SK-N-MC (cell line): ENCODE data around the gene CHST9.

Experiments
- DNase-seq: peaks from one replicate; pipeline ENCODE4 v3.0.0-alpha.2; 2011; ENCODE audit warnings: low read depth, low spot score
- H3K27ac ChIP-seq: fragments of 200-600 bp; sonication (generic); 2 replicates; pipeline ENCODE4 v1.5.1; 2016; ENCODE audit warnings: mixed run types
- H3K36me3 ChIP-seq: fragments of 200-600 bp; sonication (generic); 2 replicates; pipeline ENCODE4 v1.6.1; 2017; ENCODE audit warnings: antibody characterized with exemption, low read length, mixed read lengths; ENCODE audit not compliant: insufficient read depth
- H3K4me3 ChIP-seq: fragments of 200-600 bp; sonication (generic); 2 replicates; pipeline ENCODE4 v1.5.1; 2016
- H3K9ac ChIP-seq: fragments of 200-600 bp; sonication (generic); 2 replicates; pipeline ENCODE4 v1.8.0; 2017; ENCODE audit warnings: mixed run types, mixed read lengths; ENCODE audit not compliant: insufficient read length
- H3K9me3 ChIP-seq: fragments of 200-600 bp; sonication (generic); 2 replicates; pipeline ENCODE4 v1.6.1; 2017; ENCODE audit warnings: low read depth, mild to moderate bottlenecking, antibody characterized with exemption, low read length, moderate library complexity, mixed read lengths
- EZH2 ChIP-seq: fragments of 200-600 bp; sonication (generic); IDR thresholded peaks from one replicate; pipeline ENCODE4 v1.6.1; 2017; ENCODE audit warnings: antibody characterized with exemption
- FOXP2 ChIP-seq: optimal IDR thresholded peaks from 2 replicates; pipeline ENCODE3; 2011; ENCODE audit warnings: mild to moderate bottlenecking, moderate library complexity; ENCODE audit not compliant: insufficient read depth; ENCODE audit errors: extremely low read length, control extremely low read depth
- POLR2AphosphoS5 ChIP-seq: IDR thresholded peaks from 2 replicates; pipeline ENCODE4 v1.6.1; 2012; ENCODE audit warnings: mild to moderate bottlenecking, low read depth, low read length, borderline replicate concordance

Gene CHST9

DNA sequence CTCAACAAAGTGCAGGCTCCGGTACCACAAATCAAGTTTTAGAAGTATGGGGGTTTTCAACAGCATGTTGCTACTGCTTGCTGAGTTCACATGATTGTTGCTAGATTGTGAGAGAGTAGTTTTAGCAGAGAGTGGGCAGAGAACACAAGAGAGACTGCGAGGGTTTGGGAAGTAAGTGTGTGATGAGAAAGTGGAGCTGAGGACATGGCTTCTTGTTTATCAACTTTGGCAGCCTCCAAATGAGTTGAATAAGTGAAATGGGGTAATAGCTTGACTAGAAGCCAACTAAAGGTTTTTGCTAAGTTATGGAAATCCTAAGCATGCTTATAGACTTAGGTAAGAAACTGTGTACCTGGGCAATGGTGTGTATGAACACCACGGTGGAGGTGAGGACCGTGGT lies 135.1 kb downstream of the CHST9 start:
- TF ChIP-seq EZH2, result no peak
- TF ChIP-seq POLR2AphosphoS5, result no peak
- no peak for TF ChIP-seq FOXP2
- Histone ChIP-seq H3K27ac (no peak overlapping the region), H3K36me3 (no peaks in the 10 kb centered on the region), H3K9ac (no peak overlapping the region), H3K9me3 (no peaks in the 10 kb centered on the region), H3K4me3 (no peak overlapping the region)
- no peak for DNase-seq

DNA sequence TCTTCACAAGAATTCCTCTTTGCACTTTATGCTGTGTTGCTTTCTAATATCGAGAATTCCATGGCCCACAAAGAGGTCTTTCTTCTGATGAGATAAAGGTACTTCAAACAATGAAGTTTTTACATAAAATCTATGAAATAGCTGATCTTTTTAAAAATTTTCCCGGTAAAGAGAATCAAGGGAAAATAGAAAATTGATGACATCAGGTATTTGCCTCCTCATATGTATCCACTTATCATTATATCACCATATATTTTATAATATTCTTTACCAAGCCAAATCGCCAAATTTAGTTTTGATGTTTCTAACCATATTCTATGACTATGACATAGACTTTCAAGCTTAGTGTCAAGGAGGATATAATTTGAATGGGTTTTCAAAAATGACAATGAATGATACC lies 139.8 kb downstream of the CHST9 start:
- no peak overlapping the region for H3K27ac ChIP-seq
- H3K36me3 ChIP-seq, result no peaks in the 10 kb centered on the region
- no peak for TF ChIP-seq POLR2AphosphoS5
- TF ChIP-seq FOXP2, result no peak
- H3K9me3 ChIP-seq, result no peaks in the 10 kb centered on the region
- H3K9ac ChIP-seq, result no peak overlapping the region
- no peak overlapping the region for H3K4me3 ChIP-seq
- no peak for DNase-seq

DNA sequence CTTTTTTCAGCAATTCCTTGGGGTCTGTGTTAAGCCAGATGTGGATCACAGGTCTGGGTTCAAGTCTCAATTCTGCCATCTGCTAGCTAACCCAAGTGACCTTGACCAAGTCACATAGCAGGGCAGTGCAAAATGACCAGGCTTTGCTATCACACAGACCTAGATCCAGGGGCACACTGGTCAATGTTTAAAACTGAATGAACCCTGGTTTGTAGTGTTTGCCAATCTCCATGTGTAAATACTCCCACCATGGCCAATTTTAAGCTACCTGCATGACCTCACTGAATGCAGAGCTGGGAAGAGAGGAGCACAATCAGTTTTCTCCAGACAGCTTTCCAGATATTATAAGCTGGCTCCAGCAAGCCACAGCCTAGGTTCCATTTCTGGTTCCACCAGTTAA lies 142.9 kb downstream of the CHST9 start:
- no peak for TF ChIP-seq FOXP2
- no peak for TF ChIP-seq POLR2AphosphoS5
- TF ChIP-seq EZH2, result no peak
- Histone ChIP-seq H3K9me3 (no peaks in the 10 kb centered on the region), H3K27ac (no peak overlapping the region), H3K36me3 (no peaks in the 10 kb centered on the region), H3K4me3 (no peak overlapping the region), H3K9ac (no peak overlapping the region)
- no peak for DNase-seq

DNA sequence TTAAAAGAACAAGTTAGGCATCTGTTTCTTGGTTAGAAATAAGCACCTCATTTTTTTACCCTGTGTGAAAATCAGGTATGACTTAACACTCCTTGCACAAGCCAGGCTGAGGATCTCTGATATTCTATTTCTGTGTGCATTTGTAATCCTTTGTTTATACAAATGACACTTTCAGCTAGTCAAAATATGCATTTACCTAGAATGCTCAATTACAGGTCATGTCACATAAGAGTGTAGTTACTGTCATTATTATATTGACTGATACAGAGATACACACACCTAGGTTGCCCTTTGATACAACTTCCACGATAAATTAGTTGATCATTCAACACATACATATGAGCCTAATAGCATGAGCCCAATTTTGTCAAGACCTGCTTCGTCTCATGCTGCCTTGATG lies 144.3 kb downstream of the CHST9 start:
- no peak overlapping the region for H3K4me3 ChIP-seq
- H3K27ac ChIP-seq, result no peak overlapping the region
- TF ChIP-seq FOXP2 (no peak), POLR2AphosphoS5 (no peak), EZH2 (no peak)
- H3K9me3 ChIP-seq, result no peaks in the 10 kb centered on the region
- no peak overlapping the region for H3K9ac ChIP-seq
- DNase-seq, result no peak
- no peaks in the 10 kb centered on the region for H3K36me3 ChIP-seq

DNA sequence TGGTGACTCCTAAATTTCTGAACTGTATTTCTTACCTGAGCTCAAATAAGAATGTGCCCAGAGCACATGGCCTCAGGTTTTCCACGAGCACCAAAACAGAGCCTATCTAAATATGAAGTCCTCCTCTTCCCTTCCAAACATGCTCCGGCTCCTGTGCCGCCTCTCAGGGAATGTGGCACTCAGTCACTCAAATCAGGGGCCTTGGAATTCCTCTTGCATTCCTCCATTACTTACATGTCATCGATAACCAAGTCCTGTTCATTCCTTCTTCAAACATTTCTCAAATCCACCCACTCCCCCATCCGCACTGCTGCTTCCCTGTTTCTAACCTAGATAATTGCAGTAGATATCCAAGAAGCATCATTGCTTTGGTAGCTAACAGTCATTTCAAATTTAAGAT lies 151.4 kb downstream of the CHST9 start:
- Histone ChIP-seq H3K9ac (no peak overlapping the region), H3K36me3 (no peaks in the 10 kb centered on the region), H3K27ac (no peak overlapping the region), H3K9me3 (no peaks in the 10 kb centered on the region), H3K4me3 (no peak overlapping the region)
- TF ChIP-seq FOXP2, result no peak
- TF ChIP-seq POLR2AphosphoS5, result no peak
- no peak for TF ChIP-seq EZH2
- DNase-seq, result no peak

DNA sequence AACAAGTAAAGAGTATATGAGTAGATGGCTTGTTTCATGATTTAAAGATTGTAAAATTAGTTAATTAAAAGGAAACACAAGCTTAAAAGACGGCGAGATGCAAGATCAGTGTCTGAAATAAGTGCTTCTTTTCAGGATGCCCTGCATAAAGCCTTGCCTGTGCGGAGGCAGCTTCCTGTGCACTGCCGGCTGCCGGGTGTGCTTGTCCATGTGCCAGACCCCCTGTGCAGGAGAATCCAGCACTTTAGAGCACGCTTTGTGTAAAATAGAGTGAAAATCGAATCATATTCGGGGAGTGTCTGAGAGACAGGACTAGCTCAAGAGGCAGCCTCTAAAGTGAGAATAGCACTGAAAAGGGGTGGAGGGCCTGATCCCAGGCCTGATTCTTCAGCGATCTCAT lies 154.7 kb downstream of the CHST9 start:
- Histone ChIP-seq H3K27ac (no peak overlapping the region), H3K36me3 (no peaks in the 10 kb centered on the region), H3K4me3 (no peak overlapping the region), H3K9ac (no peak overlapping the region), H3K9me3 (no peaks in the 10 kb centered on the region)
- TF ChIP-seq POLR2AphosphoS5 (no peak), FOXP2 (no peak), EZH2 (no peak)
- DNase-seq, result no peak

DNA sequence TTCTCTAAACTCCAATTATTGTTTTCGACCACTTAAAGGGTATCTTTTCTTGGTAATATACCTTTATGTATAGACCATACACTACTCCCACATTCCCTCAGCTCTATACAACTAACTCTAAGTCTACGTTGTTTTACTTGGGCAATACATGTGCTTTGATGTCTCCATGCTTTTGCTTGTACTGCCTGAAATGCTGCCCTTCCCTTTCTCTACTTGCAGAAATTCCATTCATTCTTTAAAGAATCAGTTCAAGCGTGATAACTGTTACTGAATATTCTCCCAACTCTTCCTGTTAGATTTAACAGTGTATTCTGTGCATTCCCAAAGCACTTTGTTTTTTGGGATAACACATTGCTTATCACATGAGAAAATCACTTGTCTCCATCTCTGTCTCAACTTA lies 162.6 kb downstream of the CHST9 start:
- Histone ChIP-seq H3K9me3 (no peaks in the 10 kb centered on the region), H3K4me3 (no peak overlapping the region), H3K27ac (no peak overlapping the region), H3K36me3 (no peaks in the 10 kb centered on the region), H3K9ac (no peak overlapping the region)
- TF ChIP-seq POLR2AphosphoS5 (no peak), EZH2 (no peak), FOXP2 (no peak)
- no peak for DNase-seq

DNA sequence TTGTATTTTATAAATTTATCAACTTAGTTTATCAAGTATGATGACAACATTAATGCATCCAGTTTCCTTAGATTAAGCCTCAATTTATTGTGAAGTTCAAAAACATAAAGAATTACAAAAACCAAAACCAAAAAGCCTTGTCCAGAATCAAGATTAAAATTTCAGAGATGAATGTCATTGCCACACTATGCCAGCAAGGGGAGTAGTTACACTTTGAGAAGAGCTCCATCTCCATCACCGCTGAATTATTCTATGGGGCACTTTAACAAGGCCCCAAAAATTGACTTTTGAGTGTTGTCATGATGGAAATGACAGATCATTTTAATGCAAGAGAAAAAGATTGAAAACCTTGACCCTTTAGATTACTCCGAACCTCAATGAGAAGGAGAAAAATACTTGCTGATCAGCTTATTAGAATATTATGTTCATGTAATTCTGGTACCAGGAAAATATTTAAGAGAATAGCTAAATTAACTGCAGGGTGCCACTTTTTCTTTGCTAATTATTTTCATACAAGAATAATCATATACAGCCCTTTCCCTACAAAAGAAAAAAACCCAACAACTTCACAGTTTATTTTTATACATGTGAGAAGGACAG lies 167.1 kb downstream of the CHST9 start:
- H3K9ac ChIP-seq, result no peak overlapping the region
- no peak overlapping the region for H3K4me3 ChIP-seq
- no peaks in the 10 kb centered on the region for H3K36me3 ChIP-seq
- no peaks in the 10 kb centered on the region for H3K9me3 ChIP-seq
- DNase-seq, result no peak
- TF ChIP-seq POLR2AphosphoS5 (no peak), EZH2 (no peak), FOXP2 (no peak)
- no peak overlapping the region for H3K27ac ChIP-seq

DNA sequence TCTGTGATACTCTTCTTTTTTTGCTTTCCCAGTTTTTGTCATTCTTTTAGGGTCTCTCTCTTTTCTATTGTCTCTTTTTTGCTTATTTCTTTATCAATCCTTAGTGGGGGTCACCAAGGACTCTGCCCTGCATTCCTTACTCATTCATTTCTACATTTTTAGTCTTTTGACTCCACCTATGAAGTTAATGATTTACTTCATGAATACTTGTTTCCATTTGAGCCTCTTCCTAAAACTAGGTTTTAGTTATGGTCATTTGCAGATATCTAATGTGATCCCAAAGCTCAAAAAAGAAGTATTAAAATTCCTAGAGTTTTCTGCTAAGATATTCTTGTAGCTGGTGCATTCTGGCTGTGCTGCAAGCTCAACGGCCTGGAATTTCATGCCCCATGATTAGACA lies 170.3 kb downstream of the CHST9 start:
- H3K4me3 ChIP-seq, result no peak overlapping the region
- DNase-seq, result no peak
- no peaks in the 10 kb centered on the region for H3K36me3 ChIP-seq
- no peak for TF ChIP-seq FOXP2
- no peak for TF ChIP-seq POLR2AphosphoS5
- TF ChIP-seq EZH2, result no peak
- no peak overlapping the region for H3K9ac ChIP-seq
- H3K27ac ChIP-seq, result no peak overlapping the region
- no peaks in the 10 kb centered on the region for H3K9me3 ChIP-seq
